GM12878 (cell line): ENCODE measurements around the gene TMEM167B. TPM values are rescaled to one million over a fixed set of nuclear protein-coding genes. Genes with fewer than 3 reads are reported as not detected.
A peak's percentile ranks its signal among the peaks of the same experiment; 100 is the strongest.

ENCODE experiments used
- ATAC-seq: fragments of 200-7000 bp; cut with Tn5 transposase; 3 replicates; pipeline ENCODE4 v1.9.1; 2020; ENCODE audit warnings: mild to moderate bottlenecking, moderate library complexity
- BruUV-seq: library from RNA; stranded (reverse); fragments of 400-500 nt; replicated peaks from 2 replicates; lab custom pipeline; 2021; lab: Mats Ljungman, UMichigan
- CTCF ChIA-PET: fragments of 300-600 bp; sonication (Branson Sonifier 250); formaldehyde crosslinking; extraction: SDS; loops from one replicate; lab custom pipeline; 2021; ENCODE audit warnings: inconsistent platforms; lab: Yijun Ruan, JAX
- POLR2A ChIA-PET: fragments of 350-600 bp; formaldehyde crosslinking; extraction: SDS; loops from one replicate; lab custom pipeline; 2021; ENCODE audit warnings: inconsistent platforms; lab: Charles Lee
- RAD21 ChIA-PET: fragments of 300-600 bp; sonication (Branson Sonifier 250); formaldehyde crosslinking; loops from one replicate; lab custom pipeline; 2023; ENCODE audit warnings: antibody characterized with exemption; ENCODE audit not compliant: unreplicated experiment; lab: Charles Lee
- SMC1A ChIA-PET: fragments of 300-600 bp; sonication (Branson Sonifier 250); formaldehyde crosslinking; loops from one replicate; lab custom pipeline; 2023; ENCODE audit not compliant: unreplicated experiment, uncharacterized antibody; lab: Charles Lee
- DNase-seq: peaks from one replicate; pipeline ENCODE4 v3.0.0-alpha.2; 2011; ENCODE audit warnings: low read depth, low spot score
- FAIRE-seq: peaks from 3 replicates; lab custom pipeline; 2011; peaks lifted over from hg19 to GRCh38; lab: Jason Lieb, UNC
- H2AFZ ChIP-seq: 2 replicates; pipeline ENCODE4 v1.6.0; 2011; ENCODE audit warnings: low read depth, low read length, control low read depth; ENCODE audit not compliant: control insufficient read depth
- H3K27ac ChIP-seq: 2 replicates; pipeline ENCODE4 v1.5.1; 2011; ENCODE audit warnings: control low read depth; ENCODE audit not compliant: control insufficient read depth, insufficient read depth
- H3K27me3 ChIP-seq, 2 experiments: replicated peaks in 1 of 2; 2 replicates each; pipeline versions ENCODE4 v1.6.0 to v1.6.1; 2011; ENCODE audit warnings: low read length in 1 of 2; ENCODE audit not compliant: control insufficient read depth in 2 of 2, insufficient read depth in 2 of 2
- H3K36me3 ChIP-seq, 2 experiments: 2 replicates each; pipeline ENCODE4 v1.5.1; 2011; ENCODE audit warnings: low read length in 1 of 2; ENCODE audit not compliant: control insufficient read depth in 2 of 2, insufficient read depth in 2 of 2
- H3K4me1 ChIP-seq: 2 replicates; pipeline ENCODE4 v1.6.1; 2011; ENCODE audit warnings: mild to moderate bottlenecking, low read length, moderate library complexity, mixed read lengths; ENCODE audit not compliant: control insufficient read depth, insufficient read depth
- H3K4me2 ChIP-seq: 2 replicates; pipeline ENCODE4 v1.6.0; 2011; ENCODE audit warnings: control low read depth; ENCODE audit not compliant: control insufficient read depth, insufficient read depth
- H3K4me3 ChIP-seq: fragments of 200-600 bp; sonication (generic); 2 replicates; pipeline ENCODE4 v1.5.1; 2016
- H3K79me2 ChIP-seq: 2 replicates; pipeline ENCODE4 v1.6.0; 2011; ENCODE audit warnings: low read length; ENCODE audit not compliant: control insufficient read depth, insufficient read depth
- H3K9ac ChIP-seq: 2 replicates; pipeline ENCODE4 v1.8.0; 2011; ENCODE audit warnings: low read length, control low read depth, mixed read lengths; ENCODE audit not compliant: control insufficient read depth, insufficient read depth
- H3K9me3 ChIP-seq: replicated peaks from 3 replicates; pipeline ENCODE4 v1.5.1; 2011; ENCODE audit warnings: mild to moderate bottlenecking, low read length; ENCODE audit not compliant: control insufficient read depth, insufficient read depth
- H4K20me1 ChIP-seq: 2 replicates; pipeline ENCODE4 v1.6.0; 2011; ENCODE audit not compliant: control insufficient read depth, insufficient read depth
- EGR1 ChIP-seq, 2 experiments: IDR thresholded peaks; 1 replicate in 1 of 2; 2 replicates in 1 of 2; pipeline ENCODE4 v1.6.1; 2011 to 2012; ENCODE audit warnings: low read depth in 2 of 2, low read length in 2 of 2, borderline replicate concordance in 1 of 2, mild to moderate bottlenecking in 1 of 2, moderate library complexity in 1 of 2
- FOXK2 ChIP-seq: fragments of 450-650 bp; IDR thresholded peaks from 2 replicates; pipeline ENCODE4 v1.6.1; 2017; ENCODE audit warnings: mild to moderate bottlenecking, moderate library complexity
- GABPA ChIP-seq: IDR thresholded peaks from 2 replicates; pipeline ENCODE4 v1.6.1; 2014; ENCODE audit warnings: antibody characterized with exemption, low read depth, mild to moderate bottlenecking, inconsistent platforms
- IKZF1 ChIP-seq: fragments of 450-650 bp; conservative IDR thresholded peaks from 2 replicates; pipeline ENCODE4 v1.6.1; 2017; ENCODE audit warnings: antibody characterized with exemption, mild to moderate bottlenecking
- IKZF2 ChIP-seq, 2 experiments: fragments of 450-650 bp; IDR thresholded peaks; 2 replicates each; pipeline ENCODE4 v1.6.1; 2017; ENCODE audit warnings: mild to moderate bottlenecking in 2 of 2, moderate library complexity in 2 of 2
- MEF2B ChIP-seq: fragments of 450-650 bp; IDR thresholded peaks from 2 replicates; pipeline ENCODE4 v1.6.1; 2018; ENCODE audit warnings: mild to moderate bottlenecking, moderate library complexity; ENCODE audit not compliant: partially characterized antibody, poor library complexity, severe bottlenecking
- NBN ChIP-seq: fragments of 450-650 bp; IDR thresholded peaks from 2 replicates; pipeline ENCODE4 v1.6.1; 2016
- POLR2AphosphoS5 ChIP-seq: IDR thresholded peaks from 2 replicates; pipeline ENCODE4 v1.6.1; 2011; ENCODE audit warnings: mild to moderate bottlenecking, low read length, inconsistent platforms
- SPI1 ChIP-seq: IDR thresholded peaks from 2 replicates; pipeline ENCODE4 v1.6.1; 2011; ENCODE audit warnings: low read depth, mild to moderate bottlenecking, low read length, moderate library complexity, borderline replicate concordance; ENCODE audit not compliant: insufficient read depth
- WGBS: methylation state at CpG from one replicate; pipeline ENCODE4 v1.1.6; 2016; ENCODE audit warnings: low lambda C conversion rate; ENCODE audit not compliant: insufficient replicate concordance, insufficient coverage; ENCODE audit errors: missing lambda C conversion rate; 5-methylcytosine and 5-hydroxymethylcytosine counted together
- in situ Hi-C: fragments of 300-500 bp; cut with MboI; formaldehyde crosslinking; loops from 9 replicates; pipeline ENCODE4 v1.14.3; 2018; ENCODE audit warnings: mixed read lengths
- intact Hi-C: fragments of 100-400 bp; cut with micrococcal nuclease; formaldehyde crosslinking; loops from one replicate; pipeline ENCODE4 v1.14.2; 2022; ENCODE audit not compliant: unreplicated experiment
- polyA plus RNA-seq, 11 experiments: library from polyadenylated mRNA; depleted of rRNA in 4 of 11; unstranded in 6 of 11; stranded (reverse) in 5 of 11; fragments of >200 nt; fragmentation: Nextera tagmentation in 4 of 11; fragmentation: Illumina TruSeq in 1 of 11; extraction: Ambion mirVana in 4 of 11; extraction: Trizol in 1 of 11; gene quantifications; 1 replicate in 1 of 11; 2 replicates in 10 of 11; pipeline versions ENCODE4 v1.2.1 to v1.2.3, GENCODE V29; 2011 to 2016; ENCODE audit warnings: inconsistent platforms in 2 of 11, missing spikeins in 2 of 11, low read depth in 1 of 11
- total RNA-seq, 4 experiments: library from RNA; depleted of rRNA in 3 of 4; stranded (reverse); fragments of >200 nt in 3 of 4; fragmentation: Illumina TruSeq in 1 of 4; extraction: Trizol in 1 of 4; gene quantifications; 2 replicates each; pipeline versions ENCODE4 v1.2.1 to v1.2.3, GENCODE V29; 2013 to 2021
- TF ChIP-seq, protein P1 (sequence below): fragments of 450-650 bp; formaldehyde crosslinking; IDR thresholded peaks from 2 replicates; pipeline ENCODE4 v1.4.0; 2020; ENCODE audit warnings: mild to moderate bottlenecking, moderate library complexity
- TF ChIP-seq, protein P2 (sequence below): fragments of 450-650 bp; conservative IDR thresholded peaks from 2 replicates; pipeline ENCODE4 v1.6.1; 2017; ENCODE audit warnings: mild to moderate bottlenecking, moderate library complexity

The TMEM167B gene
- total and polyA plus RNA-seq, 10 of the 15 experiments (the other 5 are each of a cell fraction or from before 2014, with no cell fraction given), result 15.6 to 26.1 (median 21.1) TPM

DNA sequence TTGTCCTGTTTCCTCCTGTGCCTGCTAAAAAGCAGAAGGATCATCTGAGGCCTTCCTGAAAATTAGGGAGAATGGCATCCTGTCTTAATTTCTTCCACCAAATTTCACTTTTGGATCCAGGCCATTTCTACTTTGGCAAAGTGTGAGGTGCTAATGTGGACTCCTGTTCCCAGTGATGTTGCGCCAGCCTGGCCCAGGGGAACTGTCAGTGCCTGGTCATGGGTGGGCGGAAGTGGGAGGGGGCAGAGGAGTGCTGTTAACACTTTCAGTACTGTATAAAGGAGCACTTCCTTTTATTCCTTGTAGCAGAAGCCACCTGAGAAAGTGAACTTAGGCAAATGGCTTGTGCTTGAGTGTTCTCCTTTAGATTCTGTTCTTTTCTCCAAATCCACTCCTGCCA is 43.3 kb downstream of the TMEM167B start:
- FAIRE-seq (no peak), DNase-seq (no peak), ATAC-seq (peak; percentile 88)
- in situ Hi-C loops (no loop called here), intact Hi-C loops (no loop called here)
- Histone ChIP-seq H3K27ac (no peak overlapping the region), H3K36me3 (no peaks in the 10 kb centered on the region), H3K4me3 (no peak overlapping the region), H3K79me2 (no peaks in the 10 kb centered on the region), H4K20me1 (no peaks in the 10 kb centered on the region), H3K27me3 (no peaks in the 10 kb centered on the region), H3K4me2 (peak overlapping the region; percentile 6), H3K4me1 (peaks cover 10% of the 10 kb centered on the region), H2AFZ (no peak overlapping the region), H3K9ac (no peak overlapping the region), H3K9me3 (no peaks in the 10 kb centered on the region)
- RAD21 ChIA-PET, result interaction anchor here (1.0 to 1.2 kb wide), 2 partner anchors 80 to 173 kb away, joined by 3 read pairs; partner anchors contain the start of genes MYBPHL and SARS1
- no TSS peak for BruUV-seq
- POLR2A ChIA-PET, result no interaction called here
- SMC1A ChIA-PET, result interaction anchor here (1.0 to 2.0 kb wide), 6 partner anchors 18 to 54 kb away, joined by 3 to 5 read pairs (median 3); no protein-coding TSS in a partner anchor
- TF ChIP-seq FOXK2 (no peak), MEF2B (peak; percentile 14), IKZF2 (IDR thresholded peaks at IDR 0.05) (peak; percentile 23 to 40; a peak in 2 of 4 replicates), NBN (no peak), IKZF1 (peak; percentile 28), SPI1 (peak; percentile 82), EGR1 (IDR thresholded peaks at IDR 0.05; ENCODE audit: borderline replicate concordance in 1 of 2, low read depth in 2 of 2, low read length in 2 of 2) (0 out of 3 replicates have a peak, but pooled peaks of 1 of the 2 experiments have one; percentile 31), POLR2AphosphoS5 (no peak), GABPA (0 out of 2 replicates have a peak, but pooled peaks have one; percentile 23)
- TF ChIP-seq, protein P1, sequence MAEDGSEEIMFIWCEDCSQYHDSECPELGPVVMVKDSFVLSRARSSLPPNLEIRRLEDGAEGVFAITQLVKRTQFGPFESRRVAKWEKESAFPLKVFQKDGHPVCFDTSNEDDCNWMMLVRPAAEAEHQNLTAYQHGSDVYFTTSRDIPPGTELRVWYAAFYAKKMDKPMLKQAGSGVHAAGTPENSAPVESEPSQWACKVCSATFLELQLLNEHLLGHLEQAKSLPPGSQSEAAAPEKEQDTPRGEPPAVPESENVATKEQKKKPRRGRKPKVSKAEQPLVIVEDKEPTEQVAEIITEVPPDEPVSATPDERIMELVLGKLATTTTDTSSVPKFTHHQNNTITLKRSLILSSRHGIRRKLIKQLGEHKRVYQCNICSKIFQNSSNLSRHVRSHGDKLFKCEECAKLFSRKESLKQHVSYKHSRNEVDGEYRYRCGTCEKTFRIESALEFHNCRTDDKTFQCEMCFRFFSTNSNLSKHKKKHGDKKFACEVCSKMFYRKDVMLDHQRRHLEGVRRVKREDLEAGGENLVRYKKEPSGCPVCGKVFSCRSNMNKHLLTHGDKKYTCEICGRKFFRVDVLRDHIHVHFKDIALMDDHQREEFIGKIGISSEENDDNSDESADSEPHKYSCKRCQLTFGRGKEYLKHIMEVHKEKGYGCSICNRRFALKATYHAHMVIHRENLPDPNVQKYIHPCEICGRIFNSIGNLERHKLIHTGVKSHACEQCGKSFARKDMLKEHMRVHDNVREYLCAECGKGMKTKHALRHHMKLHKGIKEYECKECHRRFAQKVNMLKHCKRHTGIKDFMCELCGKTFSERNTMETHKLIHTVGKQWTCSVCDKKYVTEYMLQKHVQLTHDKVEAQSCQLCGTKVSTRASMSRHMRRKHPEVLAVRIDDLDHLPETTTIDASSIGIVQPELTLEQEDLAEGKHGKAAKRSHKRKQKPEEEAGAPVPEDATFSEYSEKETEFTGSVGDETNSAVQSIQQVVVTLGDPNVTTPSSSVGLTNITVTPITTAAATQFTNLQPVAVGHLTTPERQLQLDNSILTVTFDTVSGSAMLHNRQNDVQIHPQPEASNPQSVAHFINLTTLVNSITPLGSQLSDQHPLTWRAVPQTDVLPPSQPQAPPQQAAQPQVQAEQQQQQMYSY (CRISPR knock-in tag), result no peak
- TF ChIP-seq, protein P2, sequence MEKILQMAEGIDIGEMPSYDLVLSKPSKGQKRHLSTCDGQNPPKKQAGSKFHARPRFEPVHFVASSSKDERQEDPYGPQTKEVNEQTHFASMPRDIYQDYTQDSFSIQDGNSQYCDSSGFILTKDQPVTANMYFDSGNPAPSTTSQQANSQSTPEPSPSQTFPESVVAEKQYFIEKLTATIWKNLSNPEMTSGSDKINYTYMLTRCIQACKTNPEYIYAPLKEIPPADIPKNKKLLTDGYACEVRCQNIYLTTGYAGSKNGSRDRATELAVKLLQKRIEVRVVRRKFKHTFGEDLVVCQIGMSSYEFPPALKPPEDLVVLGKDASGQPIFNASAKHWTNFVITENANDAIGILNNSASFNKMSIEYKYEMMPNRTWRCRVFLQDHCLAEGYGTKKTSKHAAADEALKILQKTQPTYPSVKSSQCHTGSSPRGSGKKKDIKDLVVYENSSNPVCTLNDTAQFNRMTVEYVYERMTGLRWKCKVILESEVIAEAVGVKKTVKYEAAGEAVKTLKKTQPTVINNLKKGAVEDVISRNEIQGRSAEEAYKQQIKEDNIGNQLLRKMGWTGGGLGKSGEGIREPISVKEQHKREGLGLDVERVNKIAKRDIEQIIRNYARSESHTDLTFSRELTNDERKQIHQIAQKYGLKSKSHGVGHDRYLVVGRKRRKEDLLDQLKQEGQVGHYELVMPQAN, result no peak
- 0% methylated on average over 2 of the region's 2 CpGs for WGBS
- CTCF ChIA-PET, result interaction anchor here (0.8 to 2.5 kb wide), 4 partner anchors 21 to 60 kb away, joined by 3 to 9 read pairs (median 6); a partner anchor contains a TSS
